A673 (cell line): Measurements from ENCODE around the gene USF2. TPM values are rescaled to one million over a fixed set of nuclear protein-coding genes. Genes with fewer than 3 reads are reported as not detected.

Source experiments
- BruUV-seq: library from RNA; stranded (reverse); fragments of 400-500 nt; replicated peaks from 2 replicates; lab custom pipeline; 2021; lab: Mats Ljungman, UMichigan
- CTCF ChIA-PET: fragments of 300-600 bp; sonication (Branson Sonifier 250); formaldehyde crosslinking; loops from one replicate; lab custom pipeline; 2022; ENCODE audit warnings: antibody characterized with exemption; lab: Charles Lee
- POLR2A ChIA-PET: fragments of 300-600 bp; sonication (Branson Sonifier 250); formaldehyde crosslinking; loops from one replicate; lab custom pipeline; 2022; ENCODE audit warnings: antibody characterized with exemption; ENCODE audit not compliant: low non-redundant PET; lab: Charles Lee
- DNase-seq: peaks from one replicate; pipeline ENCODE4 v3.0.0-alpha.2; 2015; ENCODE audit warnings: low spot score
- H3K27ac ChIP-seq: fragments of 200-600 bp; sonication (generic); 2 replicates; pipeline ENCODE4 v1.5.1; 2016; ENCODE audit warnings: mixed run types, low read depth, mild to moderate bottlenecking, mixed read lengths, antibody characterized with exemption, low read length; ENCODE audit not compliant: poor library complexity, severe bottlenecking
- H3K27me3 ChIP-seq: fragments of 200-600 bp; sonication (generic); replicated peaks from 2 replicates; pipeline ENCODE4 v1.6.1; 2017; ENCODE audit warnings: mixed run types, low read depth, mild to moderate bottlenecking, mixed read lengths, antibody characterized with exemption, low read length; ENCODE audit not compliant: insufficient read depth, poor library complexity
- H3K36me3 ChIP-seq: fragments of 200-600 bp; sonication (generic); 2 replicates; pipeline ENCODE4 v1.6.1; 2016; ENCODE audit warnings: mixed run types, mild to moderate bottlenecking, mixed read lengths, antibody characterized with exemption, low read length; ENCODE audit not compliant: insufficient read depth, poor library complexity, severe bottlenecking
- H3K4me1 ChIP-seq: fragments of 200-600 bp; sonication (generic); 2 replicates; pipeline ENCODE4 v1.6.1; 2017; ENCODE audit warnings: mixed run types, mild to moderate bottlenecking, mixed read lengths, antibody characterized with exemption, low read length; ENCODE audit not compliant: insufficient read depth, poor library complexity, severe bottlenecking
- H3K4me3 ChIP-seq: fragments of 200-600 bp; sonication (generic); 2 replicates; pipeline ENCODE4 v1.5.1; 2016; ENCODE audit warnings: low read depth, mixed run types, mild to moderate bottlenecking, mixed read lengths, low read length; ENCODE audit not compliant: poor library complexity, severe bottlenecking
- H3K9me3 ChIP-seq: fragments of 200-600 bp; sonication (generic); 2 replicates; pipeline ENCODE4 v1.6.1; 2016; ENCODE audit warnings: mixed run types, low read depth, mild to moderate bottlenecking, mixed read lengths, antibody characterized with exemption, low read length; ENCODE audit not compliant: poor library complexity, severe bottlenecking
- CTCF ChIP-seq: fragments of 300-800, 200-600 bp; sonication (generic); conservative IDR thresholded peaks from 2 replicates; pipeline ENCODE4 v1.5.1; 2017; ENCODE audit warnings: low read depth, mild to moderate bottlenecking, antibody characterized with exemption, low read length, moderate library complexity, mixed read lengths
- EZH2 ChIP-seq: fragments of 200-600 bp; sonication (generic); IDR thresholded peaks from 2 replicates; pipeline ENCODE4 v1.6.1; 2017; ENCODE audit warnings: borderline replicate concordance, low read depth, mild to moderate bottlenecking, mixed read lengths, antibody characterized with exemption, low read length; ENCODE audit not compliant: poor library complexity, severe bottlenecking
- intact Hi-C: fragments of 100-400 bp; cut with micrococcal nuclease; formaldehyde crosslinking; loops from one replicate; pipeline ENCODE4 v1.10.0; 2022; ENCODE audit not compliant: unreplicated experiment
- total RNA-seq: library from RNA; stranded (reverse); gene quantifications from 2 replicates; pipeline ENCODE4 v1.2.3, GENCODE V29; 2021

Gene USF2
- total RNA-seq, 1 experiment from 2014 or later: 82.0 TPM

- H3K27me3 ChIP-seq: peaks cover 36% of the 10 kb centered on the region
- TF ChIP-seq EZH2: no peak
- TF ChIP-seq CTCF: no peak
- H3K9me3 ChIP-seq: no peaks in the 10 kb centered on the region
- ChIA-PET POLR2A (interaction anchor here (0.7 kb wide), 1 partner anchor 14 kb away, joined by 4 read pairs; no protein-coding TSS in a partner anchor), CTCF (no interaction called here)
- no TSS peak for BruUV-seq
- no peak for DNase-seq
- H3K36me3 ChIP-seq: no peaks in the 10 kb centered on the region
- intact Hi-C loops: no loop called here
- H3K4me3 ChIP-seq: no peak overlapping the region
- no peaks in the 10 kb centered on the region for H3K4me1 ChIP-seq
- H3K27ac ChIP-seq: no peak overlapping the region
These were observed 23.9 kb downstream of the USF2 start for GRCh38 chr19:35292421-35293362.

GRCh38 chr19:35293363-35293739 lies 24.6 kb downstream of the USF2 start:
- intact Hi-C loops: no loop called here
- Histone ChIP-seq H3K27me3 (peaks cover 36% of the 10 kb centered on the region), H3K36me3 (no peaks in the 10 kb centered on the region), H3K9me3 (no peaks in the 10 kb centered on the region), H3K27ac (no peak overlapping the region), H3K4me3 (no peak overlapping the region), H3K4me1 (no peaks in the 10 kb centered on the region)
- TF ChIP-seq EZH2 (no peak), CTCF (no peak)
- CTCF ChIA-PET: no interaction called here
- no TSS peak for BruUV-seq
- no peak for DNase-seq
- POLR2A ChIA-PET: no interaction called here

- DNase-seq: no peak
- H3K9me3 ChIP-seq: no peaks in the 10 kb centered on the region
- no TSS peak for BruUV-seq
- H3K4me1 ChIP-seq: no peaks in the 10 kb centered on the region
- TF ChIP-seq CTCF (no peak), EZH2 (no peak)
- ChIA-PET POLR2A (no interaction called here), CTCF (no interaction called here)
- no peaks in the 10 kb centered on the region for H3K36me3 ChIP-seq
- H3K27ac ChIP-seq: no peak overlapping the region
- intact Hi-C loops: no loop called here
- H3K4me3 ChIP-seq: no peak overlapping the region
- peaks cover 36% of the 10 kb centered on the region for H3K27me3 ChIP-seq
These were observed 25.0 kb downstream of the USF2 start for GRCh38 chr19:35293808-35294207.
